CD14-positive monocyte (primary cell): ENCODE data around the gene ADAMTS17. TPM values are rescaled to one million over a fixed set of nuclear protein-coding genes. Genes with fewer than 3 reads are reported as not detected.

Experiments used
- DNase-seq, 3 donors: peaks; one replicate each; pipeline ENCODE4 v3.0.0-alpha.2; 2011 to 2022
- H2AFZ ChIP-seq: 2 replicates; pipeline ENCODE4 v1.6.0; 2012; ENCODE audit warnings: mild to moderate bottlenecking, low read depth, low read length, inconsistent platforms; ENCODE audit not compliant: insufficient read depth, poor library complexity, severe bottlenecking
- H3K27ac ChIP-seq, 2 donors: 1 replicate in 1 of 2; 2 replicates in 1 of 2; pipeline ENCODE4 v1.5.1; 2012 to 2013; ENCODE audit warnings: low read length in 2 of 2, control low read depth in 1 of 2, inconsistent platforms in 1 of 2, low read depth in 1 of 2, mild to moderate bottlenecking in 1 of 2
- H3K27me3 ChIP-seq, 2 donors: one replicate each; pipeline versions ENCODE4 v1.6.0 to v1.6.1; 2011 to 2013; ENCODE audit warnings: low read length in 2 of 2; ENCODE audit not compliant: control insufficient read depth in 2 of 2, insufficient read depth in 2 of 2
- H3K36me3 ChIP-seq, 2 donors: replicated peaks in 1 of 2; 1 replicate in 1 of 2; 2 replicates in 1 of 2; pipeline versions ENCODE4 v1.5.1 to v1.6.1; 2012 to 2013; ENCODE audit warnings: low read length in 2 of 2, control low read depth in 1 of 2, inconsistent platforms in 1 of 2, mild to moderate bottlenecking in 1 of 2; ENCODE audit not compliant: insufficient read depth in 2 of 2, control insufficient read depth in 1 of 2
- H3K4me1 ChIP-seq, 2 donors: 1 replicate in 1 of 2; 2 replicates in 1 of 2; pipeline versions ENCODE4 v1.5.1 to v1.6.1; 2012 to 2013; ENCODE audit warnings: low read length in 2 of 2, control low read depth in 1 of 2, inconsistent platforms in 1 of 2, mild to moderate bottlenecking in 1 of 2, moderate library complexity in 1 of 2; ENCODE audit not compliant: insufficient read depth in 2 of 2, control insufficient read depth in 1 of 2
- H3K4me2 ChIP-seq: replicated peaks from 2 replicates; pipeline ENCODE3; 2012; ENCODE audit warnings: low read length, moderate library complexity, mild to moderate bottlenecking; ENCODE audit not compliant: poor library complexity, severe bottlenecking; ENCODE audit errors: extremely low read depth
- H3K4me3 ChIP-seq, 3 experiments: fragments of 200-600 bp in 1 of 3; sonication (generic) in 1 of 3; replicated peaks in 1 of 3; 1 replicate in 2 of 3; 2 replicates in 1 of 3; pipeline ENCODE4 v1.5.1; 2011 to 2013; ENCODE audit warnings: low read length in 3 of 3, mild to moderate bottlenecking in 3 of 3, control low read depth in 2 of 3, low read depth in 2 of 3, inconsistent platforms in 1 of 3, moderate library complexity in 1 of 3
- H3K79me2 ChIP-seq: 2 replicates; pipeline ENCODE4 v1.6.0; 2012; ENCODE audit warnings: mild to moderate bottlenecking, control low read depth, inconsistent platforms, low read length, moderate library complexity; ENCODE audit not compliant: insufficient read depth
- H3K9ac ChIP-seq: 2 replicates; pipeline ENCODE4 v1.6.0; 2017; ENCODE audit warnings: low read length, mild to moderate bottlenecking; ENCODE audit not compliant: insufficient read depth, poor library complexity, severe bottlenecking
- H3K9me3 ChIP-seq, 2 donors: replicated peaks in 1 of 2; 1 replicate in 1 of 2; 2 replicates in 1 of 2; pipeline versions ENCODE4 v1.5.1 to v1.6.1; 2012 to 2013; ENCODE audit warnings: low read length in 2 of 2, control low read depth in 1 of 2; ENCODE audit not compliant: control insufficient read depth in 1 of 2, insufficient read depth in 1 of 2
- H4K20me1 ChIP-seq: 2 replicates; pipeline ENCODE4 v1.6.0; 2012; ENCODE audit warnings: mild to moderate bottlenecking, low read length, control low read depth, moderate library complexity; ENCODE audit not compliant: insufficient read depth
- H3K27ac Mint-ChIP-seq, 7 donors: one replicate each; pipeline ENCODE4 v1.8.0; 2020; ENCODE audit warnings: mild to moderate bottlenecking in 7 of 7, mixed read lengths in 7 of 7, moderate library complexity in 6 of 7, inconsistent platforms in 2 of 7
- H3K27me3 Mint-ChIP-seq, 3 donors: one replicate each; pipeline ENCODE4 v1.8.0; 2021 to 2022; ENCODE audit warnings: low read depth in 3 of 3, mild to moderate bottlenecking in 3 of 3, mixed read lengths in 3 of 3, moderate library complexity in 3 of 3, inconsistent platforms in 1 of 3
- H3K36me3 Mint-ChIP-seq, 2 donors: one replicate each; pipeline ENCODE4 v1.8.0; 2020; ENCODE audit warnings: mixed read lengths in 2 of 2, inconsistent platforms in 1 of 2, mild to moderate bottlenecking in 1 of 2
- H3K4me1 Mint-ChIP-seq: one replicate; pipeline ENCODE4 v1.8.0; 2020; ENCODE audit warnings: mild to moderate bottlenecking, mixed read lengths
- H3K4me3 Mint-ChIP-seq, 2 donors: one replicate each; pipeline ENCODE4 v1.8.0; 2020; ENCODE audit warnings: mild to moderate bottlenecking in 2 of 2, mixed read lengths in 2 of 2, moderate library complexity in 1 of 2
- H3K9me3 Mint-ChIP-seq, 7 donors: one replicate each; pipeline ENCODE4 v1.8.0; 2020 to 2022; ENCODE audit warnings: mixed read lengths in 7 of 7, mild to moderate bottlenecking in 6 of 7, moderate library complexity in 6 of 7, inconsistent platforms in 2 of 7
- CTCF ChIP-seq: fragments of 200-600 bp; IDR thresholded peaks from one replicate; pipeline ENCODE4 v1.8.0; 2022; ENCODE audit warnings: antibody characterized with exemption, mild to moderate bottlenecking
- WGBS: methylation state at CpG from one replicate; pipeline ENCODE4 v1.1.5; 2013; ENCODE audit warnings: missing lambda C conversion rate; ENCODE audit not compliant: insufficient coverage; 5-methylcytosine and 5-hydroxymethylcytosine counted together
- intact Hi-C, 2 donors: fragments of 100-400 bp; cut with micrococcal nuclease; formaldehyde crosslinking; loops; one replicate each; pipeline versions ENCODE4 v1.15.0 to v1.15.1; 2023
- polyA plus RNA-seq, 3 donors: library from polyadenylated mRNA; depleted of rRNA in 1 of 3; unstranded in 2 of 3; stranded (reverse) in 1 of 3; fragments of 300-500 nt in 2 of 3; fragments of >200 nt in 1 of 3; fragmentation: Illumina TruSeq in 2 of 3; gene quantifications; 1 replicate in 2 of 3; 2 replicates in 1 of 3; pipeline ENCODE4 v1.2.3, GENCODE V29; 2012 to 2021

ADAMTS17 gene
- polyA plus RNA-seq, 3 donors, result 0.03 to 0.25 TPM; not detected in 1

- peaks cover 0 to 3% of the 10 kb centered on the region in 2 donors for H3K27me3 ChIP-seq
- no peaks in the 10 kb centered on the region for H4K20me1 ChIP-seq
- intact Hi-C loops, result no loop called here
- H3K4me1 ChIP-seq, result peaks cover 0 to 8% of the 10 kb centered on the region in 2 donors
- H3K79me2 ChIP-seq, result no peaks in the 10 kb centered on the region
- H3K36me3 ChIP-seq, result no peaks in the 10 kb centered on the region
- H3K4me2 ChIP-seq, result no peak overlapping the region
- H3K27ac ChIP-seq, result no peak overlapping the region
- 90% methylated on average over 5 of the region's 8 CpGs for WGBS
- Mint-ChIP-seq H3K4me1 (peaks cover 6% of the 10 kb centered on the region), H3K9me3 (peaks cover 4 to 18% (median 11%) of the 10 kb centered on the region in 7 donors), H3K27ac (no peak overlapping the region), H3K4me3 (no peak overlapping the region), H3K36me3 (no peaks in the 10 kb centered on the region), H3K27me3 (peaks cover 8 to 26% (median 16%) of the 10 kb centered on the region in 3 donors)
- H2AFZ ChIP-seq, result no peak overlapping the region
- no peak for DNase-seq
- H3K4me3 ChIP-seq, result no peak overlapping the region
- H3K9me3 ChIP-seq, result peaks cover 0 to 8% of the 10 kb centered on the region in 2 donors
- no peak for TF ChIP-seq CTCF
- no peak overlapping the region for H3K9ac ChIP-seq
Observed at GRCh38 chr15:100311833-100312476, 29.8 kb downstream of the ADAMTS17 start.

- H2AFZ ChIP-seq, result no peak overlapping the region
- H3K27me3 Mint-ChIP-seq, result peaks cover 8 to 26% (median 16%) of the 10 kb centered on the region in 3 donors
- H3K4me1 ChIP-seq, result peaks cover 0 to 8% of the 10 kb centered on the region in 2 donors
- peaks cover 6% of the 10 kb centered on the region for H3K4me1 Mint-ChIP-seq
- intact Hi-C loops, result no loop called here
- H3K4me3 Mint-ChIP-seq, result no peak overlapping the region
- WGBS, result 96% methylated on average over 10 of the region's 15 CpGs
- no peaks in the 10 kb centered on the region for H3K36me3 ChIP-seq
- no peaks in the 10 kb centered on the region for H3K79me2 ChIP-seq
- H3K27ac Mint-ChIP-seq, result no peak overlapping the region
- H3K9ac ChIP-seq, result no peak overlapping the region
- H3K36me3 Mint-ChIP-seq, result no peaks in the 10 kb centered on the region
- TF ChIP-seq CTCF, result no peak
- H3K9me3 ChIP-seq, result peaks cover 0 to 15% of the 10 kb centered on the region in 2 donors
- H3K4me2 ChIP-seq, result no peak overlapping the region
- peaks cover 0 to 3% of the 10 kb centered on the region in 2 donors for H3K27me3 ChIP-seq
- no peak overlapping the region for H3K4me3 ChIP-seq
- no peak overlapping the region for H3K27ac ChIP-seq
- peaks cover 7 to 23% (median 15%) of the 10 kb centered on the region in 7 donors for H3K9me3 Mint-ChIP-seq
- no peak for DNase-seq
- no peaks in the 10 kb centered on the region for H4K20me1 ChIP-seq
Observed at GRCh38 chr15:100311154-100311625, 30.6 kb downstream of the ADAMTS17 start.
